ENCODE measurements around the gene MYH7. TPM values are rescaled to one million over a fixed set of nuclear protein-coding genes. Genes with fewer than 3 reads are reported as not detected.

Gene MYH7
- total and polyA plus RNA-seq, 2 of the 4 experiments (the other 2 are of a cell fraction): not detected

DNA sequence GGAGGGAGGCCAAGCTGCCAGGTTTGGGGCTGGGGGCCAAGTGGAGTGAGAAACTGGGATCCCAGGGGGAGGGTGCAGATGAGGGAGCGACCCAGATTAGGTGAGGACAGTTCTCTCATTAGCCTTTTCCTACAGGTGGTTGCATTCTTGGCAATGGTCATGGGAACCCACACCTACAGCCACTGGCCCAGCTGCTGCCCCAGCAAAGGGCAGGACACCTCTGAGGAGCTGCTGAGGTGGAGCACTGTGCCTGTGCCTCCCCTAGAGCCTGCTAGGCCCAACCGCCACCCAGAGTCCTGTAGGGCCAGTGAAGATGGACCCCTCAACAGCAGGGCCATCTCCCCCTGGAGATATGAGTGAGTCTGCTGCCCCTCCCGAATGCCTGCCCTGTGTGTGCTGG is 62.4 kb downstream of the MYH7 start:
- Histone ChIP-seq H3K27me3 (ENCODE audit: control insufficient read depth, insufficient read depth, low read length) (peaks cover 48% of the 10 kb centered on the region), H2AK5ac (ENCODE audit: low read depth, low read length) (no peak overlapping the region), H3K9me1 (ENCODE audit: insufficient read depth, low read length) (0 out of 2 replicates have a peak, but pooled peaks cover 2% of the 10 kb centered on the region), H4K5ac (ENCODE audit: low read depth, low read length) (no peak overlapping the region), H3K9me3 (ENCODE audit: control insufficient read depth, insufficient read depth, low read length) (no peaks in the 10 kb centered on the region), H3K4ac (ENCODE audit: low read depth, low read length) (no peak overlapping the region), H4K8ac (ENCODE audit: low read depth in 2 of 2, low read length in 2 of 2) (no peak overlapping the region), H3K27ac (ENCODE audit: insufficient read depth, low read length) (no peak overlapping the region), H2BK5ac (ENCODE audit: low read depth, low read length, poor library complexity, severe bottlenecking) (no peak overlapping the region), H2BK20ac (ENCODE audit: low read depth, low read length) (no peak overlapping the region), H3K18ac (ENCODE audit: low read depth, low read length) (no peak overlapping the region), H2BK15ac (ENCODE audit: low read depth, low read length) (no peak overlapping the region), H2AFZ (replicated peaks; ENCODE audit: low read length, poor library complexity) (no peak overlapping the region), H3K4me1 (ENCODE audit: control insufficient read depth, insufficient read depth, low read length) (no peaks in the 10 kb centered on the region), H3K14ac (replicated peaks; ENCODE audit: low read depth, low read length) (no peak overlapping the region), H3K9ac (ENCODE audit: low read depth, low read length) (no peak overlapping the region), H4K91ac (ENCODE audit: insufficient read depth, low read depth, low read length) (no peak overlapping the region), H2AK9ac (replicated peaks; ENCODE audit: low read depth, low read length, poor library complexity) (no peak overlapping the region), H4K20me1 (ENCODE audit: insufficient read depth, low read length) (no peaks in the 10 kb centered on the region), H3K23ac (ENCODE audit: low read depth, low read length) (no peak overlapping the region), H2BK120ac (ENCODE audit: low read depth, low read length) (no peak overlapping the region), H3K4me2 (ENCODE audit: low read depth, low read length) (no peak overlapping the region), H3K79me1 (ENCODE audit: low read depth in 1 of 2, low read length in 2 of 2) (no peaks in the 10 kb centered on the region), H3K36me3 (ENCODE audit: control insufficient read depth, insufficient read depth, low read length) (no peaks in the 10 kb centered on the region), H3K56ac (ENCODE audit: extremely low read depth, insufficient read depth, low read length) (no peak overlapping the region), H3K4me3 (ENCODE audit: insufficient read depth, low read depth, low read length) (no peak overlapping the region)
- no TSS peak for BruUV-seq (replicated peaks)
- no peak for TF ChIP-seq FOS (IDR thresholded peaks at IDR 0.05; ENCODE audit: low read depth, low read length)
- DNase-seq: no peak
- intact Hi-C loops (cut with micrococcal nuclease) (no loop called here), in situ Hi-C loops (cut with MboI; ENCODE audit: low sequenced_read_pairs) (loop anchor here (10.0 kb wide), 1 partner anchor 48 kb away; the partner anchor contains the start of gene PABPN1), dilution Hi-C loops (cut with HindIII; ENCODE audit: low sequenced_read_pairs, unreplicated experiment) (no loop called here)
- ChIA-PET POLR2A (ENCODE audit: unreplicated experiment) (interaction anchor here (0.6 kb wide), 1 partner anchor 50 kb away, joined by 7 read pairs; no protein-coding TSS in a partner anchor), CTCF (no interaction called here)
- no CpG with 5 or more reads among the region's 3 CpGs for WGBS, 2 experiments (ENCODE audit: extremely low coverage in 2 of 2, insufficient read length in 1 of 2)
- no peak for ATAC-seq (ENCODE audit: low read depth)
